Stimulated activated CD8-positive, alpha-beta memory T cell treated with anti-CD3 and anti-CD28 coated beads, Interleukin-15, amount 100 ng/mL, for 4 hours (primary cell): ENCODE results near the gene ZBTB20.
"Not testable (repeated sequence)": the region's sequence is repeated elsewhere in the genome, so short reads cannot be mapped to it uniquely, and the experiment has no call there.

Experiments
- DNase-seq, 2 donors: peaks; one replicate each; pipeline ENCODE4 v3.0.0-alpha.2; 2020; ENCODE audit warnings: low read depth in 2 of 2

ZBTB20 gene

DNA sequence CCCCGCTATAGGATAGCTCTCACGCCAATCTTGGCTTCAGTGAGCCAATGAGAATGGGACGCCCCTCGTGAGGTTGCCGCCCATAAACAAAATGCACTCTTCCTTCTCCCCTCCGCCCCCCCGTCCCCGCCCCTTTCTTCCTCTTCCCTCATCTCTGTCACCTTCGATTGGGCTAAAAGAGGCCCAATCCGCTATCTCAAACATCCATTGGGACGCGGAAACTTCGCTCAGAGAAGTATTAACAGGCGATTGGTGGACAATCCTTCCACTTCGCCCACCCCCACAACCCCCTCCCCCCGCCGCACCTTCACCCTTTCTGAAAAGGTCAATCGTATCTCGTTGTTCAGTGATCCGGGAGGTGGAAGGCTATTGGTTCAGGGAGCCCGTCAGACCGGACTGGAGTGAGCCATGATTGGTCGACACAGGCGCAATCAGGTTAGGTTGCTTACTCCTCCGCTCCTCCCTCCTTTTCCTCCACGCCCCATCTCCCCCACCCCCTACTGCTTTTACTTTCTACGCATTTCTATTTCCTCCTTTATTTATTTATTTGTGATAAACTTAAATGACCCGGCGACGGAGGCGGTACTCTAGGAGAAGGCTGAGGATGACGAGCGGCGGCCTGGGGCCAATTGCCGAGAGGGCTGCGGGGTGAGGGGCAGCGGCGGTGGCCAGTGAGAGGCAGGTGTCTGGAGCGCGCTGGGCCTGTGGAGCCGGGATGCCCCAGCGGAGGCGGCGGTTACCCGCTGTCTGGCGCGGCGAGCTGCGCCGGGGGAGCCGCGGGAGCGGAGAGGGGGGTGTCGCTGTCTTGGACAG, 447 bp upstream of the ZBTB20 start:
- DNase-seq = peak; percentile 91 to 96

DNA sequence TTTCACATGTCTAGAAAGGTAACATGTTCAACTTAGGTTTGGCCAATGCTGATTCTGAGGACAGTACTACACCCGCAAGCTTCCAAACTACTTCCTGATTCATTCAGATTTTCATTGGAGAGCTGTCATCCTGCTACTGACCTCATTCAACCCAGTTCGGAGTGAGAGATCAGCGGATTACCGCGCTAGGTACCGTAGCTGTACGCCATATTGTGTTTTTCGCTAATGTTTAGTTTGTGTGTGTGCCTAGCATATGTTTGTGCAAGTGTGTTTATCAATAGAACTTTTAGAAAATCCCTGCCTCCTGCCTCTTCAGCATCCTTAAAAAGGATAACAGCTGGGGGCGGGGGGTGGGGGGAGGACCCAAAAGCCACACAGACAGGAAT, 1.1 kb downstream of the ZBTB20 start:
- DNase-seq = peak in 1 of 2 donors; percentile 13

DNA sequence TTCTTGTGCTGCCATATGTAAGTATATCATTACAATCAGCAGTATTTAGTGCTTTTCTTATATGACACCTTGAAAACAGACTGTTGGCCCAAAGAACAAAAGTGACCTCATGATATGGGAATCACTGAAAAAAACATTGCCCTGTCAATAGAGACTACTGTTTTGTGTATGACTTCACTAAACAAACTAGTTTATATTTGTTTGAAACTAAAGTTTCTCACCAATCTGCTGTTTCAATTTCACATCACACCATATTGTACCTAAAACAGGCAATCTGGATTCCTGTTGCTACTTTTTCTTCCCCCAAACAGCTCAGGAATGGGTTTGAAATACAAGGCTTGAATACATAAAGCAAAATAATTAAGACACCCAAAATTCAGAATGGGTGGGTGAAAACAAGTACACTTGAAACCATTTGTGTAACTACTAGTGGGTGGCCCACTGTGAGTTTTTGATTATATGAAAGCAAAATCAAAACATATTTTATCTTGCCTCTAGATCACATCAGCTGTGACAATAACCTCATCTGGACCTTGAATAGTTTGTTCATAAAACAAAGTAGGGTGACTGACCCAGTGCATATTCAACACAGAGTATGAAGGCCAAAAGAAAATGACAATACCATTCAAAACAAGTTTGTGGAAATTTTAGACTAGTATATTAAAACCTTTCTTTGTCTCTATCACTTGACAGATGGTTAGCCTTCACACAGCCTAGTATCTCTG, 5.9 kb downstream of the ZBTB20 start:
- DNase-seq = no peak

DNA sequence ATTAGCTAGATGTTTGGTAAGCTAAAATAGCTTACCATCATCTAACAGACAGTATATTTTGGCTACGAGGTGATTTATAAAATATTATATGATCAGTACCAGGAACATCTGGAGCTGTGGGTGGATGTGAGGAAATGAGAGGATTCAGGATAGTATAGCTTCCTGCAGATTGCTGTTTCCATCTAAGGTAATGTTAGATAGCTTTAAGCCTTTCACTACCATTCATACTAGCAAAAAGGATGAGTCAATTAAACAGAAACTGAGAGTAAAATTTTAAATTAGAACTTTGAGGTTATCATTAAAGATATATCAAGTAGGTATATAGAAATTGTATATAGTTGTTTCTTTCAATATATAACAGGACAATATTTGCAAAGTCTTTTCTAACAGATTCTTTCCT, 8.0 kb downstream of the ZBTB20 start:
- DNase-seq = no peak

DNA sequence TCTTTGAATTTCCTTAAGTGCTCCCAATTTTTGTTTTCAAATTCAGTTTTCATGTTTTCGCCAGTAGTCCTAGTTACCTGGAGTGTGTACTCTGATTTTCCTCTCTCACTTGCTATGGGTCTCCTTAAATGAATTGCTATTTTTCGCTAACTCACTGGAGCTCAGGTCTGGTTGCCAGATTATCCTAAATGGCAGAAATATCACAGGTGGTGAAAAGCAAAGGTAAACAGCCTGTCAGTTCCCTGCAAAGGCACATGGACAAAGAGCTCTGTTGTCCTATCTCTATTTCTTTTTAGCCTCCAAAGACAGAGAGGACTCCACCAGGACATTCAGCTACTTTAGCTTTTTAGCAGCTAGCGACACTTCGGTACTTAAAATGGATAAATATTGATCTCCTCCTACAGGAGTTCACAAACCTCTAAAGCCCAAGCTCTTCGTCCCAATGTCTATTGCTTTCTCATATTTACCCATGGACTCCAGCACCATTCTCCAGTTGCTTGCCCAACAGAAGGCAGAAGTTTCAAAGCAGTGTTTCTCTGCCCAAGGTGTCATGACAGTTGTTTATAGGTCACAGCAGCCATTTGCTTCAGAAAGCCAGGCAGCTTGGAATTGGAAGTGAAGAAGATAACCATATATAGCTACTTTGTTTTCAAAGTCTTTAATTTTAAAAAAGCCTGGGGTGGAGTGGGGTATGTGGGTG, 12.3 kb downstream of the ZBTB20 start:
- DNase-seq = no peak

DNA sequence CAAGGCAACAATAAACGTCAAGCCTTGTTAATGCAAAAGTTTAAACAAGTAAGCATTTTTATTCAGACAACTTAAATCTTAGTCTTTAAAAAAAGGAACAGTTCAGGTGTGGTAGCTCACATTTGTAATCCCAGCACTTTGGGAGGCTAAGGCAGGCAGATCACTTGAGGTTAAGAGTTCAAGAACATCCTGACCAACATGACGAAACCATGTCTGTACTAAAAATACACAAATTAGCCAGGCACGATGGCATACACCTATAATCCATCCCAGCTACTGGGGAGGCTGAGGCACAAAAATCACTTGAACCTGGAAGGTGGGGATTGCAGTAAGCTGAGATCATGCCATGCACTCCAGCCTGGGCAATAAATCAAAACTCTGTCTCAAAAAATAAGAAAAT, 19.9 kb downstream of the ZBTB20 start:
- no peak for DNase-seq

DNA sequence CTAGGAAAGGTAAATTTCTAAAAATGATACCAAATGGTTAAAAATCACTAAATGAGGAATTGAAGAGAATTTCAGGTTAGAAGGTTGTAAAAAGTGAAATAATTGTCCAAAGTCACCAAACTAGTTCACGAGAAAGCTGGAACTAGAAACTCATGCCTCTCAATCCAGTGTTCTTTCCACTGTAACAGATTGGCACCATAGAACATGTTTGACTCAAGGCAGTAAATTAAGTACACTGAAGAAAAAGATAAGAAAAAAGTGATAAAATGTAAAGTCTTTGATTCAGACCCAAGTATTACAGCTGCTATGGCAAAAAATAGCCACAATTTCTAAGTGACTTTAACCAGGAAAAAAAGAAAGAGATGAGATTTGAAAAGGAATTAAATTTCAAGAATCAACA, 26.5 kb downstream of the ZBTB20 start:
- DNase-seq = no peak

DNA sequence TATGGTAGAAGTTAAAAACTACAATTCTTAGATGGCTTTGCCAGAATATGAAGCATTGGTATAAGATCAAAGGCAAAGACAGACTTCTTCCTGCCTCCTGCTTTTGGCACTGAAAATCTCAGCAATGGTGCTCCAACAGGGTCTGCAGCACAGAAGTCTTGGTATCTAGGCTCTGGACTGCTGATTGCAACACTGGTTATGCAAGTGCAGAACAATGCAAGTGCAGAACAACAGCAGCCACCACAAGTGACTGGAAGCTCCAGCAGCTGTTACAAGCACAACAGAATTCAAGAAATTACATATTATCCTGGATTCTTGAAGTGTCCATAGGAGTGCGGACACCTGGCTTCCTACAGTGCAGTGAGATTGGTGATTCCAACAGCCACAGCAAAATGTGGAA, 33.7 kb downstream of the ZBTB20 start:
- DNase-seq = no peak

DNA sequence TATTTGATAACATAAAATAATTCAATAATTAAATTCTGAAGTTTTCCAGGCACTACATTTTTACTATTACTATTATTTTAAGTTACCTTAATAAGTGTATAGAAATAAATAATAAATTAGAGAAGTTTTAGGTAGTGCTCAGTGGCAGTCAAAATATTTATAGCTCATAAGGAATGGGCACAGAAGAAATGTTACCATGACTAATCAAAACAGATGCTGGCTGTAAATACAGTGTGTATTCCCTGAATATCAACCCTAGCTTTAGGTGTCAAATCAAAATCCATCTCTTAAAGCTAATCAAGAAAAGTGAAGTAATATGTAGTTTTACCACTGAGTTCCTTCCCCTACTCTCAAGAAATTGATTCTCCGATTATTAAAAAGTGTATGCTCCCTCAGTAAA, 35.5 kb downstream of the ZBTB20 start:
- no peak for DNase-seq

DNA sequence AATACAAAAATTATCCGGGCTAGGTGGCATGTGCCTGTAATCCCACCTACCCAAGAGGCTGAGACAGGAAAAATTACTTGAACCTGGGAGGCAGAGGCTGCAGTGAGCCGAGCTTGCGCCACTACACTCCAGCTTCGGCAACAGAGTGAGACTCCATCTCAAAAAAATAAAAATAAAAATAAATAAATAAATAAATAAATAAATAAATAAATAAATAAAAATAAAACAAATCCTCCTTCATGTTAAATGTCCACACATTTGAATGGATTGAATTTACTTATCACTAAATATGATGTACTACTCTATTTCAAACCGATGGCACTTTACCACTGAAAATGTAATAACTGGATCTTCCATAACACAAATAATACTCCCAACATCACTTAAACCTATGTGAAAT, 36.3 kb downstream of the ZBTB20 start:
- no peak for DNase-seq

DNA sequence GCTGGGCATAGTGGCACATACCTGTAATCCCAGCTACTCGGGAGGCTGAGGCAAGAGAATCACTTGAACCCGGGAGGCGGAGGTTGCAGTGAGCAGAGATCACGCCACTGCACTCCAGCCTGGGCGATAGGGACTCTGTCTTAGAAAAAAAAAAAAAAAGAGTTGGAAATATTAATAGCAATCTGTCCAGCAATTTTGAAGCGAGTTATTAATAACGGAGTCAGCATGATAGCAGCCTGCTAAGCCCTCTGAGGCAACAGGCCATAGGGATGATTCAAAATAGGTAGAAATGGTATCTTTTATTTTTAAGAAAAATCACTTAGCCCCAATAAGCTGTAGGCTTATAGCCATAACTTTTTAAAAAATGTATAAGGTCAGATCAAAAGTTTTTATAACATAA, 37.0 kb downstream of the ZBTB20 start:
- DNase-seq = not testable (repeated sequence)

DNA sequence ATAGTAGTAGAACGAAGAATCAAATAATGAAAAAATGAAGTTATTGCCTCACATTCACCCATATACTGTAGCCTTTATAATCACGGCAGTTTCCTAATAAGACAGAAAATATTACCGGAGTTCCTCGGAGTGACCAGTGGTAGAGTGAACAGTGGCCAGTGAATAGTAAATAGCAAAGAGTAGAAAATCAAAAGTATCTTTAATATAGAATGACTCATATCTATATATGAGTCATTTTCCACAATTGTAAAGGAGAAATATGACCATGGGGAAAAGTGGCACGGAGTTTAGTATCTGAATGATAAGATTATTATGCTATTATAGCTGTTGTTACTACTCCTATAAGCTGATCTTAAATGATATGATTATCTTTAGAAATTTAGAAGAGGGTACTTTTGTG, 38.5 kb downstream of the ZBTB20 start:
- no peak for DNase-seq

DNA sequence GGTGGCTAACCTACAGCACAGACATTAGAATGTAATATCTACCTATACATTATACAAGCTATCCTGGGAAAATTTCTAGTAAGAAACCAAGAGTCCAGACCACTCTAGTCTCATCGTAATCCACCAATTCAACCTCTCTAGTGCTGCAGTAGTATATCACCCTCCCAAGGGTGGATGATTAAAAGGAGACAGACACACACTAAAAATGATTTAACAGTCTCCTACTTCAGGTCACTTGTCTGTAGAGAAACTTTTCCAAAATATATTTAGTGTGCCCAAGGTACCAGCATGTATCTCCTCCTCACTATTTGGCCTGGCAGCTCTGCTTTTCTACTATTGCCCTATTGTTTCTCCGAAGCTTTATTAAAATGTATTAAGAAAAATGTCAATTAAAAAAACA, 45.0 kb downstream of the ZBTB20 start:
- DNase-seq = no peak

DNA sequence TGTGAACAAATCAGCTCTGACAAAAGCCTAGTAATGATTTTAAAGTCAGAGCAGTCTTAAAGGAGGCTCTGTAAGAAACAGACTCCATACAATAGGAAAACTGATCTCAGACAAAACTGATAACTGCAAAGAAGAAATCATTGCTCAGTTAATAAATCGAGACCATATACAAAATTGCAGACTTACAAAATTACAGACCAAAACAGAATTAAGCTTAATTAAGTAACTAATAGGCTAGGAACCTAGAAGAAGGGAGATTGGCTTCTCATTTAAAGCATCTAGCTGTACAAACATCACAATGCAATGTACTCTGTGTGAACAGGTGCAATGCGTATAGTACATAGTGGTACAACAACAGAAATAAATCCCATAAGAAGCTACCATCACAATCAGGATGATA, 46.3 kb downstream of the ZBTB20 start:
- no peak for DNase-seq

DNA sequence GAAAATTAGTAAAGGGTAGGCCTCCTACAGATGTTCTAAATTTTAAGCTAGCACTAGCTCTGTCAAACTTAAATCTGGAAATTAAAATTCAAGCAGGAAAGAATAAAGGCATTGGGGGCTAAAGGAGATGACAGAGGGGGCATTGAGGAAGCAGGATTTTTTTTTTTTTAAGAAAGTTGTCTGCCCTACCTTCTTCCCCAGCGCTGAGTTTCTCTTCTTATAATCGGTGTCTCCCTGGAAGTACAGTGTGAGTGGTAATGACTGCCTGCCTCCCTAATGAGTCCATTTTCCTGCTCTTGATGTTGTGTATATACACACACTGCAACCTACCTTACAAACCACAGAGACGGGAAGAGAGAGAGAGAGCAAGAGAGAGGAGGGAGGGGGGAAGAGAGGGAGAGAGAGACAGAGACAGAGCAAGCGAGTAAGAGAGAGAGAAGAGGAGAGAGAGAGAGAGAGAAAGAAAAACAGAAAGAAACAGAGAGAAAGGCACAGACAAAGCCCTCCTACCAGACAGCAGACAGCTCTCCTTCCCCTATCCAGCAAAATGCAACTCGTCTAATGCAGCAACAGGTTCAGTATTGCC, 47.0 kb downstream of the ZBTB20 start:
- DNase-seq = no peak

DNA sequence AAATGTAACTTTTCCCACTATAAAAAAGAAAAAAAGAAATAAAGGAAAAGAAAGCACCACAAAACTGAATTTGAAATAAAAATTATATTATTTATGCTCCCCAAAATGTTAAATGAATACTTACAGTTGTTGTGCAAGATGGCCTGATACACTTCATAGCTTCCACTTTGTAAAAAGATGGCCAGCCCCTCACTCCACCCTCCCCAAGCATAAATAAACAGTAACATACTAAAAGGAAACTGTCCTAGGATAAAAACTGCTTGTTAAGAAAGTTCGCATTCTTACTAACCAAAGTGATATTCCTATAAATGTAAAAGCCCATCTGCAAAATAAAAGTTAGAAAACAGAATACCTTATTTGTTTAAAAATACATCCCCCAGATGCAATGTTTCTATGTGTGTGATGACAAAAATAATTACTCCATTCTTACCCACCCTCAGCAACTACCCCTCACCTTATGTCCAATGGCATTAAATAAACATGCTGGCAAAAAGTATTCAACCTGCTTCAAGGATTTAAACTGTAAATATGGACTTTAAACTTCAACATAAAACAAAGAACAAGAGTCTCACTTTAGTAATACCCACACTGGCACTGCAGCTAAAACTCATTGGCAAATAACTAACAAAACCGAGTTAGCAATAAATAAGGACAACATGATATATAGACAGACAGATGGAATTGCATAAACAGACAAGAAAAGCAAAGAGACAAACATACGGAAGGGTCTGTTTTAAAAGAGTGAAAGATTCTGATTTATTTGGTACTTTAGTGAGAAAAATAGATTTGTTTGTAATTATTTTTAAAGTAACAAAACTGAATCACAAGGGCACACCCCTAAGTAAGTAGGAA, 47.7 kb downstream of the ZBTB20 start:
- DNase-seq = no peak

DNA sequence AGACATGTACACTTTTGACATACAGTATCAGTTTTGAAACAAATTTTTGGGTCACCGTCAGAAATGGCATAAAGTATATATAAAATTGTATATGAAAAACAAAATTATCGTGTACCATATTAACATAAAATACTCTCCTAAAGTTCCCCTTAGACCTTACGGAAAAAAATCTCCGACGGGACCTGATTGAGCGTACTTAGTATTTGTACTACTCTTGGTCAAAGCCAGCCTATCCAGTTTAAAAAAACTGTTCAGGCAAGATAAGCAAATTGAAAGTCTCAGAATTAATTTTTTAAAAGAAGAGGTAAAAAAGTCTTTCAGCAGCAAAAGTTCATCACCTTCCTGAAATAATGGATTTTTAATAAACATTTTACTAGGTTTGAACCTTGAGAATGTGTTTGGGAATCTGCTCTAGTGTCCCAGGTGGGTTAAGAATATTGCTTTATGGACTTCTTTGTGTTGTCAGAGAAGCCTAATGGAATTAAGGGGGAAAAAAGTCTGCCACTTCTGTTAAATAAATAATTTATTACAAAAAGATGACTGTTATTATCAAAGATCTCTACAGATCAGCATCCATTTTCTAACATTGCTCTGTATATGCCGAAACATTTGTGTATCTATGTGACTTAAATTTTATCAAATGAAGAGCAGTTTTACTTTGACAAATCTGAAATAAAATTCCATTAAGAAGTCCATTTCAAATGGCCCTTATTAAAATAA, 48.6 kb downstream of the ZBTB20 start:
- DNase-seq = no peak

DNA sequence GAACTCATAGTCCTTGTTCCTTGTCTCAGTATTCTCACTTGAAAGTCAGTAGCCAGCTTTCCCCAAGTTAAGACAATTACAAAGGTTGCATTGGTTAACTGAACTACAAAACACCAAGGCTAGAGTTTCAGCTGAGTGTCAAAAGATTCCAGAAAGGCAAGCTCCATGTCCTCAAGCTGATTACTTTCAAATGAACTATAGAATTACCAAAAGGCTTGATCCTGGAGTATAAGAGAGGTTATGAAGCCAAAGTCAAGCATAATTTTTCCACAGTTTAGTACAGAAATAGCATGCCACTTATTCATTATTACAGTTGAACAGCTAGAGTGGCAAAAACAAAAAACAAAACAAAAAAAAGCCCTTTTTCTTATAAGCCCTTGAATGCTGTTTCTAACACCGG, 51.9 kb downstream of the ZBTB20 start:
- DNase-seq = no peak

DNA sequence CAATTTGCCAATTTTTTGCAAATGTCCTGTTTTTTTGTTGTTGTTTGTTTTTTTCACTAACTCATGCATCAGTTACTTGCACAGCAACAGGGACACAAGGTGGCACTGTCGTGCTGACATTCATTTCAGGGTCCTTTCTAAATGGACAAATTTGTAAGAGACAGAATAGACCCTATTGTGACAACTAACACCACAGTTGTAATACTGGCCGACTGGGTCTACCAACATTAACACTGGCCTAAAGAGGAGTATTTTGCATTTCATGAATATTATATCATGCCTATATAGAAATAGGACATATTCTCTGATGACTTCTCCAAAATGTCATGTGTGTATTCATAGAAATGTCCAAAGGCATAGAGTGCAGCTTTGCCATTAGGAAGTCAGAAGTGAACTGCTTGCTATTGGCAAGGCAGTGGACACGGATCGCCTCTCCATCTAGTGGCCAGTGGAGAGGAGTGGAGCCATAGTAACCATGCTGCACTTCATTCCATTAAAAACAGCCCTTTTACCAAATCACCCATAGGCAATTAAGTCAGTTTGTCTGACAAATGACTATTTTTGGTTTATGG, 54.8 kb downstream of the ZBTB20 start:
- peak; percentile 5 to 32 for DNase-seq

DNA sequence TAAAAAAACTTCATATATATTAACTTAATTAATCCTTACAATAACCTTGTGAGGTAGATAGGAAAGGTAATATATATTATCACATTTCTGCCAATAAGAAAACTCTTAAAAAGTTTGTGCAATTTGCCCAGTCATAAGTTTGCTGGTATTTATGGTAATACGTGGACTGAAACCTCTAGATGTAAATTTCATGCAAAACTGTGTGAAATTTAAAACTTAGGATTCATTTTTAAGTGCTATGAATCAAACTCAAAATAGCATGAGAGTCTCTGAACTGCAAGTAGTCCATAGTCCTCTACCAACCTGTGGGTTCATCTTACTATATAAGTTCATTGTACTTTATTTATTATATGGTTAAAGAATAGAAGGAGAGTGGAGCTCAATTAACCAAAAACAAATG, 56.4 kb downstream of the ZBTB20 start:
- no peak for DNase-seq

DNA sequence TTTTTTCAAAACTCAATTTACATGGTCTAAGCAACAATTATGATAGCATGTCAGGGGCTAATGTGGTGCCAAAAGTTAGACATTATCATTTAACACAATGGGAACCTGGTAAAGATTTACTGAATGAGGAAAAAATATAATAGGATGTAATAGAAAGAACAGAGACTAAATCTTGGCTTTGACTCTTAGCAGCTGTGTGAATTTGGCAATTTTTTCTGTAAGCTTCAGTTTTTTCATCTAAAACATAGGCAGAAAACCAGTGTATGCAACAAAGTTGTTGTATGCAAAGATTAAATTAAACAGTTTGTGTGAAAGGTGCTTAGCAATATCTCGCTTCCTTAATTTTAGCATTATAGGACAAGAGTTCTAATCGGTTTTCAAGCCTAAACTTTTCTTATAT, 57.6 kb downstream of the ZBTB20 start:
- no peak for DNase-seq
